Measurements from ENCODE around the gene DPCD. TPM values are rescaled to one million over a fixed set of nuclear protein-coding genes. Genes with fewer than 3 reads are reported as not detected.

DPCD gene
- total and polyA plus RNA-seq, 4 donors: 5.1 to 6.9 (median 5.6) TPM

DNA sequence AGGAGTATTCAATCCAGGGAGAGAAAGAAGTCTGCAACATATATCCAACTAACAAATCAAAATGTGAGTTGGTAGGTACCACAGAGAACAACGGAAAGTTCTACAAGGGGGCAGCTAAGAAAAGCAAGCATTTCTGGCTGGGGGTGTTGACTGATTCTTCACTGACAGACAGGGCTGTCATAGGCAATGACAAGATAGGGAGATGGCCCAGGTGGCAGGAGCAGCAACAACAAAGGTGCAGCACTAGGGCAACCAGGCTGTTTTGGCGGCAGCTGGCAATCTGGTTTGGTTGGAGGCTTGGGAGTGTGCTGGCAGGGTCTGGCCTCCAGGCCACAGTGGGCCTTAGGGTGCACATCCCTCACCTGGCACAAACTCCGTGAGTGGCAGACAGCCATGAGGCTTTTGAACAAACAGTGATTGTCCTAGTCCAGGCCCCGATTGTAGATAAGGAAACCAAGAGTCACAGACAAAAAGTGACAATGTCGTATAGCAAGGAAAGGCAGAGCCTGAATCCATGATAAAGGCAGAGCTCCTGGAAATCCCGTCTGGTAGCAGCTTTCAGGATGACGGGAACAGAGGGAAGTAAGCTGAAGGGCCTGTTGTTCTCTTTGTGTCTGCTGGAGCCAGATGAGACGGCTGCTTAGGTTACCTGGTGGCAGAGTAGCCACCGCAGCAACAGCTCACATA is 28.4 kb downstream of the DPCD start:
- Histone ChIP-seq H3K4me1 (ENCODE audit: control insufficient read depth in 4 of 4, insufficient read depth in 4 of 4, low read length in 3 of 4) (no peaks in the 10 kb centered on the region), H3K27me3 (ENCODE audit: control insufficient read depth in 4 of 4, insufficient read depth in 4 of 4, low read length in 3 of 4) (no peaks in the 10 kb centered on the region), H3K9ac (ENCODE audit: low read depth in 1 of 2, low read length in 2 of 2) (no peak overlapping the region), H3K36me3 (ENCODE audit: control insufficient read depth in 4 of 4, insufficient read depth in 3 of 4, low read depth in 1 of 4, low read length in 3 of 4) (peaks cover 0 to 26% (median 9%) of the 10 kb centered on the region in 4 donors), H3K9me3 (ENCODE audit: control insufficient read depth in 4 of 4, low read length in 3 of 4) (no peaks in the 10 kb centered on the region), H3K27ac (ENCODE audit: low read depth in 1 of 2, low read length in 2 of 2) (no peak overlapping the region), H3K4me3 (ENCODE audit: low read depth in 1 of 3, low read length in 3 of 3) (no peak overlapping the region)
- DNase-seq (ENCODE audit: low spot score): no peak
- 78% methylated on average over 9 of the region's 9 CpGs for WGBS
- TF ChIP-seq HNF4A (conservative IDR thresholded peaks at IDR 0.05) (no peak), YY1 (IDR thresholded peaks at IDR 0.05) (no peak), RAD21 (IDR thresholded peaks at IDR 0.05) (no peak), FOXA1 (IDR thresholded peaks at IDR 0.05) (no peak)

DNA sequence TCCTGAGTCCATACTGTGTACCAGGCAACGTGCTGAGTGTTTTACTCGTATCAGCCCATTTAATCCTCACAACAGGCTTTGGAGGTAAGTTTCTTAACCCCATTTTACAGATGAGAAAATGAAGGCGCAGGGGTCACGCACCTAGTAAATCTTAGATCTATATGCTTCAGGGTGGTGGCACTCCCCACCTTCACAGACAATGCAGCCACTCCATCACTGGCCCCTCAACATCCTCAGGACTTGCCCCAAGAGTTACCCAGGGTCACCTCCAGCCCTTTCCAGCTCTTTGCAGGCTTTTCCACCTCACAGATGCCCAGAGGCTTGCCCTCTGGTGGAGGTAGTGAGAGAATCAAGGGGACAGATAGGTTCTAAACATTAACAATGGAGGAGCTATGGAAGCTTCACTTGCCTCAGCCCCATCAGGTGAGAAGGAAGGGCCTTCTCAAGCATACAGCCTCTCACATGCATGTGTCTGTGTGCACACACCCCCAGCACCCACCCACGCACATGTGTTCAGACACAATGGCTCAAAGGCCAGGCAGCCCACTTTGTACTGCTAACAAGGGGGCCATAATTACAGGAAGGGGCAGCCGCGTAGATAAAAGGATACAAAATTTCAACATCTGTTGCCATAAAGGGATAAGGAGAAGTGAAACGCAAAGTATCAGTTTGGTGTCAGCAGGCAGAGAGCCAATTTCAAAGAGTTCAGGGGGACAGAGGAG is 29.1 kb downstream of the DPCD start:
- WGBS: 91% methylated on average over 8 of the region's 8 CpGs
- Histone ChIP-seq H3K9me3 (ENCODE audit: control insufficient read depth in 4 of 4, low read length in 3 of 4) (no peaks in the 10 kb centered on the region), H3K36me3 (ENCODE audit: control insufficient read depth in 4 of 4, insufficient read depth in 3 of 4, low read depth in 1 of 4, low read length in 3 of 4) (peaks cover 0 to 28% (median 8%) of the 10 kb centered on the region in 4 donors), H3K4me1 (ENCODE audit: control insufficient read depth in 4 of 4, insufficient read depth in 4 of 4, low read length in 3 of 4) (no peaks in the 10 kb centered on the region), H3K4me3 (ENCODE audit: low read depth in 1 of 3, low read length in 3 of 3) (no peak overlapping the region), H3K27ac (ENCODE audit: low read depth in 1 of 2, low read length in 2 of 2) (no peak overlapping the region), H3K27me3 (ENCODE audit: control insufficient read depth in 4 of 4, insufficient read depth in 4 of 4, low read length in 3 of 4) (no peaks in the 10 kb centered on the region), H3K9ac (ENCODE audit: low read depth in 1 of 2, low read length in 2 of 2) (no peak overlapping the region)
- DNase-seq (ENCODE audit: low spot score): no peak
- TF ChIP-seq HNF4A (conservative IDR thresholded peaks at IDR 0.05) (no peak), RAD21 (IDR thresholded peaks at IDR 0.05) (no peak), GABPA (IDR thresholded peaks at IDR 0.05 in 1 of 2, conservative IDR thresholded peaks at IDR 0.05 in 1 of 2) (no peak), FOXA2 (IDR thresholded peaks at IDR 0.05) (no peak), JUND (IDR thresholded peaks at IDR 0.05) (no peak), HNF4G (IDR thresholded peaks at IDR 0.05) (no peak), TAF1 (conservative IDR thresholded peaks at IDR 0.05) (no peak), FOXA1 (IDR thresholded peaks at IDR 0.05) (no peak), SP1 (IDR thresholded peaks at IDR 0.05) (no peak)
- TF ChIP-seq, protein P1, sequence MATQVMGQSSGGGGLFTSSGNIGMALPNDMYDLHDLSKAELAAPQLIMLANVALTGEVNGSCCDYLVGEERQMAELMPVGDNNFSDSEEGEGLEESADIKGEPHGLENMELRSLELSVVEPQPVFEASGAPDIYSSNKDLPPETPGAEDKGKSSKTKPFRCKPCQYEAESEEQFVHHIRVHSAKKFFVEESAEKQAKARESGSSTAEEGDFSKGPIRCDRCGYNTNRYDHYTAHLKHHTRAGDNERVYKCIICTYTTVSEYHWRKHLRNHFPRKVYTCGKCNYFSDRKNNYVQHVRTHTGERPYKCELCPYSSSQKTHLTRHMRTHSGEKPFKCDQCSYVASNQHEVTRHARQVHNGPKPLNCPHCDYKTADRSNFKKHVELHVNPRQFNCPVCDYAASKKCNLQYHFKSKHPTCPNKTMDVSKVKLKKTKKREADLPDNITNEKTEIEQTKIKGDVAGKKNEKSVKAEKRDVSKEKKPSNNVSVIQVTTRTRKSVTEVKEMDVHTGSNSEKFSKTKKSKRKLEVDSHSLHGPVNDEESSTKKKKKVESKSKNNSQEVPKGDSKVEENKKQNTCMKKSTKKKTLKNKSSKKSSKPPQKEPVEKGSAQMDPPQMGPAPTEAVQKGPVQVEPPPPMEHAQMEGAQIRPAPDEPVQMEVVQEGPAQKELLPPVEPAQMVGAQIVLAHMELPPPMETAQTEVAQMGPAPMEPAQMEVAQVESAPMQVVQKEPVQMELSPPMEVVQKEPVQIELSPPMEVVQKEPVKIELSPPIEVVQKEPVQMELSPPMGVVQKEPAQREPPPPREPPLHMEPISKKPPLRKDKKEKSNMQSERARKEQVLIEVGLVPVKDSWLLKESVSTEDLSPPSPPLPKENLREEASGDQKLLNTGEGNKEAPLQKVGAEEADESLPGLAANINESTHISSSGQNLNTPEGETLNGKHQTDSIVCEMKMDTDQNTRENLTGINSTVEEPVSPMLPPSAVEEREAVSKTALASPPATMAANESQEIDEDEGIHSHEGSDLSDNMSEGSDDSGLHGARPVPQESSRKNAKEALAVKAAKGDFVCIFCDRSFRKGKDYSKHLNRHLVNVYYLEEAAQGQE (IDR thresholded peaks at IDR 0.05): no peak
- TF ChIP-seq, protein P2, sequence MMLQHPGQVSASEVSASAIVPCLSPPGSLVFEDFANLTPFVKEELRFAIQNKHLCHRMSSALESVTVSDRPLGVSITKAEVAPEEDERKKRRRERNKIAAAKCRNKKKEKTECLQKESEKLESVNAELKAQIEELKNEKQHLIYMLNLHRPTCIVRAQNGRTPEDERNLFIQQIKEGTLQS (IDR thresholded peaks at IDR 0.05): no peak
- TF ChIP-seq, protein P3, sequence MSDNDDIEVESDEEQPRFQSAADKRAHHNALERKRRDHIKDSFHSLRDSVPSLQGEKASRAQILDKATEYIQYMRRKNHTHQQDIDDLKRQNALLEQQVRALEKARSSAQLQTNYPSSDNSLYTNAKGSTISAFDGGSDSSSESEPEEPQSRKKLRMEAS (IDR thresholded peaks at IDR 0.05): no peak
- TF ChIP-seq, protein P4, sequence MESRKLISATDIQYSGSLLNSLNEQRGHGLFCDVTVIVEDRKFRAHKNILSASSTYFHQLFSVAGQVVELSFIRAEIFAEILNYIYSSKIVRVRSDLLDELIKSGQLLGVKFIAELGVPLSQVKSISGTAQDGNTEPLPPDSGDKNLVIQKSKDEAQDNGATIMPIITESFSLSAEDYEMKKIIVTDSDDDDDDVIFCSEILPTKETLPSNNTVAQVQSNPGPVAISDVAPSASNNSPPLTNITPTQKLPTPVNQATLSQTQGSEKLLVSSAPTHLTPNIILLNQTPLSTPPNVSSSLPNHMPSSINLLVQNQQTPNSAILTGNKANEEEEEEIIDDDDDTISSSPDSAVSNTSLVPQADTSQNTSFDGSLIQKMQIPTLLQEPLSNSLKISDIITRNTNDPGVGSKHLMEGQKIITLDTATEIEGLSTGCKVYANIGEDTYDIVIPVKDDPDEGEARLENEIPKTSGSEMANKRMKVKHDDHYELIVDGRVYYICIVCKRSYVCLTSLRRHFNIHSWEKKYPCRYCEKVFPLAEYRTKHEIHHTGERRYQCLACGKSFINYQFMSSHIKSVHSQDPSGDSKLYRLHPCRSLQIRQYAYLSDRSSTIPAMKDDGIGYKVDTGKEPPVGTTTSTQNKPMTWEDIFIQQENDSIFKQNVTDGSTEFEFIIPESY (IDR thresholded peaks at IDR 0.05): no peak
- TF ChIP-seq, protein P5, sequence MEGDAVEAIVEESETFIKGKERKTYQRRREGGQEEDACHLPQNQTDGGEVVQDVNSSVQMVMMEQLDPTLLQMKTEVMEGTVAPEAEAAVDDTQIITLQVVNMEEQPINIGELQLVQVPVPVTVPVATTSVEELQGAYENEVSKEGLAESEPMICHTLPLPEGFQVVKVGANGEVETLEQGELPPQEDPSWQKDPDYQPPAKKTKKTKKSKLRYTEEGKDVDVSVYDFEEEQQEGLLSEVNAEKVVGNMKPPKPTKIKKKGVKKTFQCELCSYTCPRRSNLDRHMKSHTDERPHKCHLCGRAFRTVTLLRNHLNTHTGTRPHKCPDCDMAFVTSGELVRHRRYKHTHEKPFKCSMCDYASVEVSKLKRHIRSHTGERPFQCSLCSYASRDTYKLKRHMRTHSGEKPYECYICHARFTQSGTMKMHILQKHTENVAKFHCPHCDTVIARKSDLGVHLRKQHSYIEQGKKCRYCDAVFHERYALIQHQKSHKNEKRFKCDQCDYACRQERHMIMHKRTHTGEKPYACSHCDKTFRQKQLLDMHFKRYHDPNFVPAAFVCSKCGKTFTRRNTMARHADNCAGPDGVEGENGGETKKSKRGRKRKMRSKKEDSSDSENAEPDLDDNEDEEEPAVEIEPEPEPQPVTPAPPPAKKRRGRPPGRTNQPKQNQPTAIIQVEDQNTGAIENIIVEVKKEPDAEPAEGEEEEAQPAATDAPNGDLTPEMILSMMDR (IDR thresholded peaks at IDR 0.05; ENCODE audit: low read depth, low read length, missing input control): no peak

All from liver (tissue), 9 donors.